LNCaP clone FGC (cell line): ENCODE results near the gene CLRN3.

Experiments used
- DNase-seq: peaks from one replicate; pipeline ENCODE4 v3.0.0-alpha.2; 2011; ENCODE audit warnings: low read depth
- H3K4me3 ChIP-seq: 2 replicates; pipeline ENCODE4 v1.5.1; 2011; ENCODE audit warnings: mild to moderate bottlenecking, low read depth, low read length, control low read depth
- TF ChIP-seq, protein P1 (sequence below): IDR thresholded peaks from 2 replicates; pipeline ENCODE4 v1.5.1; 2012; ENCODE audit warnings: mild to moderate bottlenecking; ENCODE audit not compliant: control insufficient read depth, insufficient read depth; ENCODE audit errors: extremely low read depth

The CLRN3 gene

DNA sequence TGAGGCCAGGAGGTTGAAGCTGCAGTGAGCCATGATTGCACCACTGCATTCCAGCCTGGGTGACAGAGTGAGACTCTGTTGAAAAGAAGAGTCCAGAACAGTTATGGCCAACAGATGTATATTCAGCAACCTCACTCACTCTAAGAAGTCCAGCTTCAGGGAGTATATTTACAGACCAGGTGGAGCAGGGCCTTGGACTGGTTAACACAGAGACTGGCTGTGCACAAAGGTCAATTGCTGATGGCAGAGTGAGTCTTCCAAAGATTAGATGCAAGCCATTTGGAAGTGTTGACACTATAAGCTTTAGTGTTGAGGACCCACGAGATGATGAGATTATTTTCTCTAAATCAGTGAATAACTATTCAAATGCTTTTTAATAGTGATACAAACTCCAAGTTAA lies 24.9 kb downstream of the CLRN3 start:
- TF ChIP-seq, protein P1, sequence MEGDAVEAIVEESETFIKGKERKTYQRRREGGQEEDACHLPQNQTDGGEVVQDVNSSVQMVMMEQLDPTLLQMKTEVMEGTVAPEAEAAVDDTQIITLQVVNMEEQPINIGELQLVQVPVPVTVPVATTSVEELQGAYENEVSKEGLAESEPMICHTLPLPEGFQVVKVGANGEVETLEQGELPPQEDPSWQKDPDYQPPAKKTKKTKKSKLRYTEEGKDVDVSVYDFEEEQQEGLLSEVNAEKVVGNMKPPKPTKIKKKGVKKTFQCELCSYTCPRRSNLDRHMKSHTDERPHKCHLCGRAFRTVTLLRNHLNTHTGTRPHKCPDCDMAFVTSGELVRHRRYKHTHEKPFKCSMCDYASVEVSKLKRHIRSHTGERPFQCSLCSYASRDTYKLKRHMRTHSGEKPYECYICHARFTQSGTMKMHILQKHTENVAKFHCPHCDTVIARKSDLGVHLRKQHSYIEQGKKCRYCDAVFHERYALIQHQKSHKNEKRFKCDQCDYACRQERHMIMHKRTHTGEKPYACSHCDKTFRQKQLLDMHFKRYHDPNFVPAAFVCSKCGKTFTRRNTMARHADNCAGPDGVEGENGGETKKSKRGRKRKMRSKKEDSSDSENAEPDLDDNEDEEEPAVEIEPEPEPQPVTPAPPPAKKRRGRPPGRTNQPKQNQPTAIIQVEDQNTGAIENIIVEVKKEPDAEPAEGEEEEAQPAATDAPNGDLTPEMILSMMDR: no peak
- no peak overlapping the region for H3K4me3 ChIP-seq
- DNase-seq: no peak

DNA sequence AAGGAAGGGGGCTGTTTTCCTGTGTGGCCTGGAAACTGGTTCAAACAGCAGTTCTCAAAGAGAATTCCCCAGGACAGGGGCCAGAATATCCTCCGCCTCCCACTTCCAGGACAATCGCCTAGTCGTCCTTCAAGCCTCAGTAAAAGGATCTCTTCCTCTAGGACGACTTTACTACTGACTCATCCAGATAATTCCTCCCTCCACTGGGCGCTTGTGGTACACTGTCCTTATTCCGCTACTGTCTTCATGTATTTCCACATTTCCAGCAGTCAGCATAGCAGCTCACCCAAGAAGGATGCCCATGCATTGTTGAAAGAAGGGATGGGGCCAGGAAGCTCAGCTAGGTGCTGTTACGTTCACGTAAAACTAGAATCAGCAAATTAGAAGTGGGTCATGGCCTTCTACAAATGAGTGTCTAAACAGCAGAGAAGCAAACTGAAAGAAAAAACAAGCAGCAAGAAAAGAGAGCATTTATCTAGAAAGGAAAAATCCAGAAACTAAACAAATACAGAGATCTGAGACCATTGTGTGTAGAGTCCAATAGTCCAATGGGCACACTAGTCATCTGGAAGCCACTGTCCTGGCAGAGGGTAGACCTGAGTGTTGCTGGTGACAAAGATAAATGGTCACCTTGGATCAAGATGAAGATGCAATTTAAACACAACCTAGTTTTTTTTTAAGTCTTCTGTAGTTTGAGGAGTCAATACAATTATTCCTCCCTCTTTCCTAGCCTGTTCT lies 26.3 kb downstream of the CLRN3 start:
- TF ChIP-seq, protein P1: no peak
- DNase-seq: no peak
- H3K4me3 ChIP-seq: no peak overlapping the region

DNA sequence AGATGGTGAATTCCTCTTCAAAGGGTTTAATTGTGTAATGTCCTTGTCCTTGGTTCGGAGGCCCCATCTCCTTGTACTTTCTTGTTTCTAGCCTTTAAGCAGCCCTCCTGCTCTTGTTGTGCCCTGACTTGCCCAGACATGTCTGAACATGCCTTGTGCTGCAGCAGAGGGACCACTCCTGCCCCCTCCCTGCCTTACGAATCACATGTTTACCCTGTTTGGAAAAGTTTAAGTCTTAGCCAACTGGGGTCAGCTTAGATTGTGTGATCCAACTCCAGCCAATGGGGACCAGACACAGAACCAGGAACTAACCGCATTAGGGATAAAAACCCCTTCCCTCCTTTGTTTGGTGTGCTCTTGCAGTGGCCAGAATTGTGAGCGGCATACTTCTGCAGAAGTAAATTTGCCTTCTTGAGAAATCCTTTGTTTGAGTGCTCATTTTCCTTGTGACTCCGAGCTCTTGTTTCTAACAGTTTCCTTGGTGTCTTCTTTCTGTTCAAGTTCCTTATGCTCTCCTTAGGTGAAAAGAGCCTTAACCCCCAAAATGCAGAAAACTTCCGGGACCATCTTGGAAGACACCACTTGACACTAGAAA lies 29.4 kb downstream of the CLRN3 start:
- TF ChIP-seq, protein P1: no peak
- no peak overlapping the region for H3K4me3 ChIP-seq
- no peak for DNase-seq

DNA sequence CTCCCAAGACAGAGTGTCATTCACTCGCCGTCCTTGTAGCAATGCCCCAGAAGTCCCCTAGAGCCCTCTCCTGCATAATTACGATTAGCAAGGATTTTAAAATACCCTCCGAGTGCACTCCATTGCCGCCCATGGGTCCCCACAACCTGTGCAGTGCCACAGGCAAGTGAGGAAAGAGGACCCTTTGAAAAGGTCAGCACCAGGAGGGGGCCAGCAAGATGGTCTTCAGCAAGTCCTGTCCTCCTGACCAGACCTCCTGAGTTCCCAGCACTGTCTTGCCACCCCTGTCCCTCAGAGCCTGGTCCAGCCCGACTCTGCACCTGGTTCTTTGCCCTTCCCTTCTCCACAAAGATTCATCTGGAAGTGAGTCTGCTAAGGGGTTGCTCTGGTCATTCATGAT lies 32.1 kb downstream of the CLRN3 start:
- TF ChIP-seq, protein P1: no peak

GRCh38 chr10:127855976-127856375 lies 36.8 kb downstream of the CLRN3 start:
- no peak for DNase-seq
- H3K4me3 ChIP-seq: no peak overlapping the region
- TF ChIP-seq, protein P1: no peak

More for the DNA sequence above, 32.1 kb downstream of the CLRN3 start:
- no peak for DNase-seq
- H3K4me3 ChIP-seq: no peak overlapping the region

DNA sequence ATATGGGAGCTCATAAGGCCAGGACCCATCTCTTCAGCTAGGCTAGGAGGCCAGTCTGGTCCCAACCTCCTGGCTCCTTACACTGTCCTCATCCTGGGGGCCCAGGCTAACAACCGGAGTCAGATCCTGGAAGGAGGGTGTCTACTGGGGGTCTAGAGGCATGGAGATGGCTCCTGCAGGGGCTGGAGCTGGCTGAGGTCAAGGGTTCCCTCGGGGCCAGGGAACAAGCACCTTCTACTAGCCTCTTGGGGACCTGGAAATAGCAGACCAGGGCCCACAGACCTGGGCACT lies 37.2 kb downstream of the CLRN3 start:
- TF ChIP-seq, protein P1: no peak
- H3K4me3 ChIP-seq: no peak overlapping the region
- no peak for DNase-seq
